ENCODE measurements around the gene DGKD. TPM values are rescaled to one million over a fixed set of nuclear protein-coding genes. Genes with fewer than 3 reads are reported as not detected.

Gene DGKD
- total and polyA plus RNA-seq, 2 donors from 2014 or later: 2.6 to 32.3 TPM

GRCh38 chr2:233319256-233319655, 35.0 kb upstream of the DGKD start:
- Histone ChIP-seq H3K4me3 (ENCODE audit: low read length in 3 of 3) (no peak overlapping the region), H3K36me3 (ENCODE audit: control insufficient read depth in 2 of 3, insufficient read depth in 3 of 3, low read length in 3 of 3) (no peaks in the 10 kb centered on the region), H3K4me1 (ENCODE audit: control insufficient read depth in 2 of 3, insufficient read depth in 2 of 3, low read depth in 1 of 3, low read length in 3 of 3) (no peaks in the 10 kb centered on the region), H3K9me3 (ENCODE audit: control insufficient read depth in 2 of 3, insufficient read depth in 1 of 3, low read length in 3 of 3) (no peaks in the 10 kb centered on the region), H3K27me3 (ENCODE audit: control insufficient read depth, insufficient read depth, low read length) (no peaks in the 10 kb centered on the region), H3K9ac (ENCODE audit: low read length in 3 of 3) (no peak overlapping the region), H3K27ac (ENCODE audit: low read depth in 2 of 2, low read length in 2 of 2) (no peak overlapping the region)
- no peak for FAIRE-seq
- intact Hi-C loops (cut with DNase I): no loop called here
- TF ChIP-seq, protein P1, sequence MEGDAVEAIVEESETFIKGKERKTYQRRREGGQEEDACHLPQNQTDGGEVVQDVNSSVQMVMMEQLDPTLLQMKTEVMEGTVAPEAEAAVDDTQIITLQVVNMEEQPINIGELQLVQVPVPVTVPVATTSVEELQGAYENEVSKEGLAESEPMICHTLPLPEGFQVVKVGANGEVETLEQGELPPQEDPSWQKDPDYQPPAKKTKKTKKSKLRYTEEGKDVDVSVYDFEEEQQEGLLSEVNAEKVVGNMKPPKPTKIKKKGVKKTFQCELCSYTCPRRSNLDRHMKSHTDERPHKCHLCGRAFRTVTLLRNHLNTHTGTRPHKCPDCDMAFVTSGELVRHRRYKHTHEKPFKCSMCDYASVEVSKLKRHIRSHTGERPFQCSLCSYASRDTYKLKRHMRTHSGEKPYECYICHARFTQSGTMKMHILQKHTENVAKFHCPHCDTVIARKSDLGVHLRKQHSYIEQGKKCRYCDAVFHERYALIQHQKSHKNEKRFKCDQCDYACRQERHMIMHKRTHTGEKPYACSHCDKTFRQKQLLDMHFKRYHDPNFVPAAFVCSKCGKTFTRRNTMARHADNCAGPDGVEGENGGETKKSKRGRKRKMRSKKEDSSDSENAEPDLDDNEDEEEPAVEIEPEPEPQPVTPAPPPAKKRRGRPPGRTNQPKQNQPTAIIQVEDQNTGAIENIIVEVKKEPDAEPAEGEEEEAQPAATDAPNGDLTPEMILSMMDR (IDR thresholded peaks at IDR 0.05; ENCODE audit: borderline replicate concordance, extremely low read depth, insufficient read depth): no peak
- DNase-seq: peak in 1 of 5 donors; percentile 17

GRCh38 chr2:233320470-233320869, 33.8 kb upstream of the DGKD start:
- TF ChIP-seq, protein P1 (IDR thresholded peaks at IDR 0.05; ENCODE audit: borderline replicate concordance, extremely low read depth, insufficient read depth): no peak
- no peak for FAIRE-seq
- no peaks in the 10 kb centered on the region for H3K27me3 ChIP-seq (ENCODE audit: control insufficient read depth, insufficient read depth, low read length)
- H3K4me1 ChIP-seq (ENCODE audit: control insufficient read depth in 2 of 3, insufficient read depth in 2 of 3, low read depth in 1 of 3, low read length in 3 of 3): no peaks in the 10 kb centered on the region
- intact Hi-C loops (cut with DNase I): no loop called here
- H3K9me3 ChIP-seq (ENCODE audit: control insufficient read depth in 2 of 3, insufficient read depth in 1 of 3, low read length in 3 of 3): no peaks in the 10 kb centered on the region
- H3K36me3 ChIP-seq (ENCODE audit: control insufficient read depth in 2 of 3, insufficient read depth in 3 of 3, low read length in 3 of 3): no peaks in the 10 kb centered on the region
- no peak overlapping the region for H3K9ac ChIP-seq (ENCODE audit: low read length in 3 of 3)
- DNase-seq: no peak
- H3K4me3 ChIP-seq (ENCODE audit: low read length in 3 of 3): no peak overlapping the region
- no peak overlapping the region for H3K27ac ChIP-seq (ENCODE audit: low read depth in 2 of 2, low read length in 2 of 2)

DNA sequence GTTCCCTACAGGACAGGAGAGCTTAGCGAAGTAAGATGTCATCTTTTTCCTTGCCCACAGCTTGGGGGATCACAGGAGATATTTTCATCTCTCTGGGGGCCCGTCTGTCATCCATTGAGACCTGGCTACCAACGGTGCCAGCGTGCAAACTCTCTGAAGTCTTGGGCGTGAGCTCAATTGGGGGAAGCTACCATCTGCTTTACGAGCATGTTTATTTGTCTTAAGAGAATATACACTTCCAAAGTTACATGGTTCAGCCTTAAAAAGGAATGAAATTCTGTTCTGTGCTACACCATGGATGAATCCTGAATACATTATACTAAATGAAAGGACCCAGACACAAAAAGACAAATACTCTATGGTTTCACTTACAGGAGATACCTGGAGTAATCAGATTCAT, 33.1 kb upstream of the DGKD start:
- DNase-seq: no peak
- H3K9ac ChIP-seq (ENCODE audit: low read length in 3 of 3): no peak overlapping the region
- no peak overlapping the region for H3K4me3 ChIP-seq (ENCODE audit: low read length in 3 of 3)
- TF ChIP-seq, protein P1 (IDR thresholded peaks at IDR 0.05; ENCODE audit: borderline replicate concordance, extremely low read depth, insufficient read depth): no peak
- H3K9me3 ChIP-seq (ENCODE audit: control insufficient read depth in 2 of 3, insufficient read depth in 1 of 3, low read length in 3 of 3): no peaks in the 10 kb centered on the region
- FAIRE-seq: no peak
- intact Hi-C loops (cut with DNase I): no loop called here
- H3K4me1 ChIP-seq (ENCODE audit: control insufficient read depth in 2 of 3, insufficient read depth in 2 of 3, low read depth in 1 of 3, low read length in 3 of 3): no peaks in the 10 kb centered on the region
- no peak overlapping the region for H3K27ac ChIP-seq (ENCODE audit: low read depth in 2 of 2, low read length in 2 of 2)
- no peaks in the 10 kb centered on the region for H3K36me3 ChIP-seq (ENCODE audit: control insufficient read depth in 2 of 3, insufficient read depth in 3 of 3, low read length in 3 of 3)
- H3K27me3 ChIP-seq (ENCODE audit: control insufficient read depth, insufficient read depth, low read length): no peaks in the 10 kb centered on the region

DNA sequence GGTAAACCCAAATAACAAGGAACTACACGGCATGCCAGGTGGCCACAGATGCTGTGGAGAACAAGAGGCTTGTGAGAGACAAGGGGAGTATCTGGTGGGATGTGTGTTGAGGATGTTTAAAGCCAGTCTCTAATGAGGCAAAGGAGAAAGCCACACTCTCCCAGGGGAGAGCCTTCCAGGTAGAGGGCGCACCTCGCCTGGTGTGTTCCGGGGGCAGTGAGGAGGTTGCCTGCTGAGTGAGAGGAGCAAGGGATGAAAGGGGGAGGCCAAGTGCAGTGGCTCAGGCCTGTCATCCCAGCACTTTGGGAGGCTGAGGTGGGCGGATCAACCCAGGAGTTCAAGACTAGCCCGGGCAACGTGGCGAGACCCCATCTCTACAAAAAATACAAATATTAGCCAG, 30.4 kb upstream of the DGKD start:
- Histone ChIP-seq H3K9ac (ENCODE audit: low read length in 3 of 3) (no peak overlapping the region), H3K4me3 (ENCODE audit: low read length in 3 of 3) (no peak overlapping the region), H3K9me3 (ENCODE audit: control insufficient read depth in 2 of 3, insufficient read depth in 1 of 3, low read length in 3 of 3) (no peaks in the 10 kb centered on the region), H3K36me3 (ENCODE audit: control insufficient read depth in 2 of 3, insufficient read depth in 3 of 3, low read length in 3 of 3) (no peaks in the 10 kb centered on the region), H3K27me3 (ENCODE audit: control insufficient read depth, insufficient read depth, low read length) (no peaks in the 10 kb centered on the region), H3K27ac (ENCODE audit: low read depth in 2 of 2, low read length in 2 of 2) (no peak overlapping the region), H3K4me1 (ENCODE audit: control insufficient read depth in 2 of 3, insufficient read depth in 2 of 3, low read depth in 1 of 3, low read length in 3 of 3) (no peaks in the 10 kb centered on the region)
- intact Hi-C loops (cut with DNase I): no loop called here
- FAIRE-seq (no peak), DNase-seq (peak in 1 of 5 donors; percentile 35)
- TF ChIP-seq, protein P1 (IDR thresholded peaks at IDR 0.05; ENCODE audit: borderline replicate concordance, extremely low read depth, insufficient read depth): no peak

Data from kidney (tissue), 14 donors.